Colonic mucosa (tissue), 4 donors: ENCODE results near the gene CBX7. TPM values are rescaled to one million over a fixed set of nuclear protein-coding genes. Genes with fewer than 3 reads are reported as not detected.

Experiments used
- DNase-seq: peaks from one replicate; pipeline ENCODE4 v3.0.0-alpha.2; 2020
- H3K27ac ChIP-seq: fragments of 200-600 bp; one replicate; pipeline ENCODE4 v1.8.0; 2021
- H3K27me3 ChIP-seq: fragments of 200-600 bp; one replicate; pipeline ENCODE4 v1.8.0; 2021
- H3K36me3 ChIP-seq: fragments of 200-600 bp; one replicate; pipeline ENCODE4 v1.8.0; 2021
- H3K4me1 ChIP-seq: fragments of 200-600 bp; one replicate; pipeline ENCODE4 v1.8.0; 2021; ENCODE audit warnings: mild to moderate bottlenecking
- H3K4me3 ChIP-seq: fragments of 200-600 bp; one replicate; pipeline ENCODE4 v1.8.0; 2021
- H3K9ac ChIP-seq, 2 donors: one replicate each; pipeline ENCODE4 v1.7.0; 2013; ENCODE audit warnings: control low read depth in 2 of 2, low read depth in 2 of 2, low read length in 2 of 2
- H3K9me3 ChIP-seq: fragments of 200-600 bp; one replicate; pipeline ENCODE4 v1.8.0; 2021
- CTCF ChIP-seq: fragments of 200-600 bp; IDR thresholded peaks from one replicate; pipeline ENCODE4 v1.8.0; 2022; ENCODE audit warnings: antibody characterized with exemption, mild to moderate bottlenecking
- intact Hi-C: fragments of 100-400 bp; cut with DNase I; formaldehyde crosslinking; loops from one replicate; pipeline ENCODE4 v1.14.1; 2022
- total RNA-seq, 2 donors: library from RNA; stranded (reverse); fragmentation: NEBNext Ultra II Directional in 1 of 2; extraction: Animal tissue kit (Norgen Biotek cat#: 25700) in 1 of 2; gene quantifications; one replicate each; pipeline ENCODE4 v1.2.1, GENCODE V29; 2021
- donor health status: healthy.
- donor health status: DM: no; HTN: no; CAD: no.
- donor health status: DM: no; HTN: no; CAD: no.

The CBX7 gene
- total RNA-seq, 2 donors from 2014 or later: 15.0 to 21.1 TPM

DNA sequence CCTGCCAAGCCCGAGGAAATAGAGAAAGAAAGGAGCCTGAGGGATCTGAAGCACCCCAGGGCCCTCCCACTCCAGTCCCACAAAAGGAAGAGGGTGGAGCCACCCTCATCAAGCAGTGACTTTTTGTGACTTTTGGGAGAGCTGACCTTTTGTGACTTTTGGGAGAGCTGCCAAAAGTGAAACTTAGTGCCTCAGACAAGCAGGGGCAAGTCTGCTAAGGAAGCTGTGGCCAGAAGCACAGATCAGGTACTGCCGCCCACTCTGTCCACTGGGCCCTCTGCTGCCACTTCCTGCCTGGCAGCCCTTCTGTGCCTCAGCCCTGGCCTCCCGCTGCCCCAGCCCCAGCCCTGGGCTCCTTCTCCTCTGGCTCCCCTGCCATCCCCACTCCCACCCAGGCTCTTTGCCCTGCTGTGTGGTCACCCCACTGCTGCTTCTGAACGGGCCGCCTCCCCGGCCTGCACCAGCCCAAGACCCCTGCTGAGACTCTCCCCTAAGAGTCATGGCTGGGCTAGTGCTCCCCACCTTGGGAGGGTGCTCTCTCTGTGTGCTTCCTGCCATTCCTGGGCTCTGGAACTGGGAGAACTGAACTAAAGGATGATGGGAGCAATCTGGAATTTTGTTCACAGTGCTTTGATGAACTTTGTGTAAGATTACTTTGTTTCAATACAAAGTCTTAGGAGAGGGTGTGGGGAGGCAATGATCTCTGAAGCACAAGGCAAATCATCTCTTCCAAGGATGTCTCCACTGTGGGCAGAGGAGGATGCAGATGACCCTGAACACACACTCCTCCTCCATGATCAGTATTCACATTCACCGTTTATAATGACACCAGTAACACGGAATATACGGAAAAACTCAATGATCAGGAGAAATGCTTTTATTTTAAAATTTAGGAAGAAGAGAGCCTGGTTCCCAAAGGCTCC, 55.1 kb downstream of the CBX7 start, which contains the start of gene APOBEC3H:
Gene APOBEC3H (plus strand): TSS at position 147 of the 923 bp plus-strand sequence. CDS start 3,035 bp downstream, outside the sequence.
- Histone ChIP-seq H3K27ac (peak within 1 kb of the TSS; percentile 7), H3K4me1 (no peaks in the 10 kb centered on the region), H3K9ac (peak within 1 kb of the TSS in 1 of 2 donors; percentile 18), H3K9me3 (no peaks in the 10 kb centered on the region), H3K4me3 (no peak within 1 kb of the TSS), H3K36me3 (no peaks in the 10 kb centered on the region), H3K27me3 (no peaks in the 10 kb centered on the region)
- no peak for DNase-seq
- TF ChIP-seq CTCF: no peak
- intact Hi-C loops: no loop called here

- no peaks in the 10 kb centered on the region for H3K27me3 ChIP-seq
- no peak overlapping the region for H3K4me3 ChIP-seq
- intact Hi-C loops: no loop called here
- DNase-seq: no peak
- TF ChIP-seq CTCF: no peak
- H3K9ac ChIP-seq: no peak overlapping the region
- no peaks in the 10 kb centered on the region for H3K36me3 ChIP-seq
- no peaks in the 10 kb centered on the region for H3K9me3 ChIP-seq
- H3K27ac ChIP-seq: no peak overlapping the region
- H3K4me1 ChIP-seq: no peaks in the 10 kb centered on the region
Observed at GRCh38 chr22:39095971-39096370, 56.5 kb downstream of the CBX7 start.

- H3K27ac ChIP-seq: no peak overlapping the region
- H3K4me1 ChIP-seq: no peaks in the 10 kb centered on the region
- no peak for DNase-seq
- H3K27me3 ChIP-seq: no peaks in the 10 kb centered on the region
- no peaks in the 10 kb centered on the region for H3K9me3 ChIP-seq
- no peak overlapping the region for H3K9ac ChIP-seq
- H3K36me3 ChIP-seq: no peaks in the 10 kb centered on the region
- TF ChIP-seq CTCF: no peak
- intact Hi-C loops: no loop called here
- no peak overlapping the region for H3K4me3 ChIP-seq
Observed at GRCh38 chr22:39094717-39095389, 57.6 kb downstream of the CBX7 start.

DNA sequence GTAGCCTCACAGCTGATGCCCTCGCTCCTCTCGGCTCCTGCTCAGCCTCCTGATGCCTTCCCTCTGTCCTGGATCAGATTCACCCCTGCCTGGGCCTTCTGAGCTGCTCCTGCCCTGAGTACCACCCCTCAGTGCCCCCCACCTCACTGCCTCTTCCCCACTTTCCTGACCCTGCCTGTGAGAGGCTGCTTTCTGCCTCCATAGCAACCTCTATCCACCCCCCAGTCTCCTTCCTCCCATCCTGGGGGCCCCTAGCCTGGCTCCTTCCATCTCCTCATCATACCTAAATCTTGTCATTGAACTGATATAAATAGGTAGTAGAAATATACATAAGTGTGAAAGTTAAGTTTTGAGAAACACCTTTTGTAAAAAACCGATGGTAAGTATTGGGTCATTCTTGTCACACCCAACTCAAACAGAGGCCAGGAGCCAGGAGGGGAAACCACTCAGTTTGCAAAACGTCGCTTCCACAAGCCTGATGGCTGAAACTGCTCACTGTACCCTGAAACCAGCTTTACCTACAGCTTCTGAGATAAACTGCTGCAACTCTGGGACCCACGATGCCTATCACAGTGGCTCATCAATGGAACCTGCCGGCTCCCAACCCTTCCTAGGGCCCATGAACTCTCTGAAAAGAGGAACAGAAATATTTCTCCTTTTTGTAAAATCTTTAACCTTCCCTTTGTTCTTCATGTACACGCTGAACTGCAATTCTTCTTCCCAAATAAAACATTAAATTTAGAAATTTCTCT, 60.2 kb downstream of the CBX7 start:
- H3K9ac ChIP-seq: no peak overlapping the region

More for the DNA sequence above, 60.2 kb downstream of the CBX7 start:
- intact Hi-C loops: no loop called here
- Histone ChIP-seq H3K4me1 (no peaks in the 10 kb centered on the region), H3K9me3 (no peaks in the 10 kb centered on the region), H3K4me3 (no peak overlapping the region), H3K27ac (no peak overlapping the region), H3K36me3 (no peaks in the 10 kb centered on the region), H3K27me3 (no peaks in the 10 kb centered on the region)
- no peak for TF ChIP-seq CTCF
- DNase-seq: no peak
